ENCODE results near the gene PRRT1B. TPM values are rescaled to one million over a fixed set of nuclear protein-coding genes. Genes with fewer than 3 reads are reported as not detected.

The PRRT1B gene
- total and polyA plus RNA-seq, 2 experiments from 2014 or later, result 0.24 TPM; not detected in 1

GRCh38 chr9:131516100-131516499, 29.2 kb upstream of the PRRT1B start (continued):
- TF ChIP-seq NANOG (IDR thresholded peaks at IDR 0.05; ENCODE audit: borderline replicate concordance) (no peak), JUNB (IDR thresholded peaks at IDR 0.05; ENCODE audit: unreplicated experiment) (no peak), CREB1 (CRISPR knock-in tag; IDR thresholded peaks at IDR 0.05; ENCODE audit: low read depth) (no peak)

GRCh38 chr9:131516930-131517329, 28.4 kb upstream of the PRRT1B start:
- Histone ChIP-seq H3K9me2 (ENCODE audit: insufficient read depth) (no peaks in the 10 kb centered on the region), H2AFZ (no peak overlapping the region), H3K4me1 (ENCODE audit: insufficient read depth) (no peaks in the 10 kb centered on the region), H3F3A (replicated peaks; ENCODE audit: low read depth) (peaks cover 9% of the 10 kb centered on the region), H3K4me2 (no peak overlapping the region), H4K20me1 (replicated peaks; ENCODE audit: insufficient read depth) (no peaks in the 10 kb centered on the region), H3K36me3 (ENCODE audit: insufficient read depth) (peaks cover 9% of the 10 kb centered on the region), H3K27ac (ENCODE audit: low read depth) (no peak overlapping the region), H3K27me3 (ENCODE audit: insufficient read depth) (no peaks in the 10 kb centered on the region), H3K4me3 (no peak overlapping the region), H3K79me2 (replicated peaks; ENCODE audit: insufficient read depth) (no peaks in the 10 kb centered on the region)
- Mint-ChIP-seq H3K4me3 (no peak overlapping the region), H3K4me1 (no peaks in the 10 kb centered on the region), H3K36me3 (ENCODE audit: low read depth) (peaks cover 52% of the 10 kb centered on the region), H3K9me3 (no peaks in the 10 kb centered on the region), H3K27ac (no peak overlapping the region), H3K27me3 (ENCODE audit: insufficient read depth, low read depth, poor library complexity) (peaks cover 12% of the 10 kb centered on the region)
- ATAC-seq (no peak), DNase-seq (ENCODE audit: low spot score) (no peak)
- no peak for TF ChIP-seq EZH2 (IDR thresholded peaks at IDR 0.05; ENCODE audit: low read depth, unreplicated experiment)
- TF ChIP-seq REST (IDR thresholded peaks at IDR 0.05; ENCODE audit: unreplicated experiment), result no peak
- no peak for TF ChIP-seq NANOG (IDR thresholded peaks at IDR 0.05; ENCODE audit: borderline replicate concordance)
- no peak for TF ChIP-seq ZNF114 (CRISPR knock-in tag; IDR thresholded peaks at IDR 0.05)
- no peak for TF ChIP-seq EZH2phosphoT487 (IDR thresholded peaks at IDR 0.05; ENCODE audit: unreplicated experiment)
- no peak for TF ChIP-seq ETS1 (IDR thresholded peaks at IDR 0.05)
- TF ChIP-seq JUNB (IDR thresholded peaks at IDR 0.05; ENCODE audit: unreplicated experiment), result no peak
- TF ChIP-seq POLR2AphosphoS5 (IDR thresholded peaks at IDR 0.05; ENCODE audit: low read depth), result no peak
- no peak for TF ChIP-seq CTCF (conservative IDR thresholded peaks at IDR 0.05; ENCODE audit: low read depth in 2 of 2)
- no peak for TF ChIP-seq ZNF331 (CRISPR knock-in tag; IDR thresholded peaks at IDR 0.05; ENCODE audit: low read depth)

All from GM23338 (cell line).